ENCODE data around the gene SFPQ.

Gene SFPQ

DNA sequence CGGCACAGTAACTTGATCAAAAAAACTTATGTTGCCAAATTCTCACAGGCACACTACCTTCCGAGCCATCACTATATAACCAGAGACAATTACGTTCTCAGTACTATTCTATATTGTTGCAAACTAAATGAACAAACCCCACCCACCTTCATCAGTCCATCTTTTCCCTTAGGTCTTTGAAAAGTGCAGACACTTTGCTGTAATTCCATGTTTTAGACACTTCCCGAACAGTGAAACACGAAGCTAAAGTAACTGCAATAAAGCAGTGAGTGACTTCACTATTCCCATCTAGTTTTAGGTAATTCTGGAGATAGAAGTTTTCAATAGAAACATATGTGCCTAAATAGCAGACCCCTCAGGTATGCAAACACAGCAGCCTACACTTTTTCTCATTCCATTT lies 7.7 kb downstream of the SFPQ start:
- H3K36me3 ChIP-seq (ENCODE audit: control insufficient read depth, insufficient read depth, low read length), result peaks cover 46% of the 10 kb centered on the region
- TF ChIP-seq, protein P1, sequence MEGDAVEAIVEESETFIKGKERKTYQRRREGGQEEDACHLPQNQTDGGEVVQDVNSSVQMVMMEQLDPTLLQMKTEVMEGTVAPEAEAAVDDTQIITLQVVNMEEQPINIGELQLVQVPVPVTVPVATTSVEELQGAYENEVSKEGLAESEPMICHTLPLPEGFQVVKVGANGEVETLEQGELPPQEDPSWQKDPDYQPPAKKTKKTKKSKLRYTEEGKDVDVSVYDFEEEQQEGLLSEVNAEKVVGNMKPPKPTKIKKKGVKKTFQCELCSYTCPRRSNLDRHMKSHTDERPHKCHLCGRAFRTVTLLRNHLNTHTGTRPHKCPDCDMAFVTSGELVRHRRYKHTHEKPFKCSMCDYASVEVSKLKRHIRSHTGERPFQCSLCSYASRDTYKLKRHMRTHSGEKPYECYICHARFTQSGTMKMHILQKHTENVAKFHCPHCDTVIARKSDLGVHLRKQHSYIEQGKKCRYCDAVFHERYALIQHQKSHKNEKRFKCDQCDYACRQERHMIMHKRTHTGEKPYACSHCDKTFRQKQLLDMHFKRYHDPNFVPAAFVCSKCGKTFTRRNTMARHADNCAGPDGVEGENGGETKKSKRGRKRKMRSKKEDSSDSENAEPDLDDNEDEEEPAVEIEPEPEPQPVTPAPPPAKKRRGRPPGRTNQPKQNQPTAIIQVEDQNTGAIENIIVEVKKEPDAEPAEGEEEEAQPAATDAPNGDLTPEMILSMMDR (IDR thresholded peaks at IDR 0.05; ENCODE audit: insufficient read depth, low read length, poor library complexity, severe bottlenecking), result no peak

DNA sequence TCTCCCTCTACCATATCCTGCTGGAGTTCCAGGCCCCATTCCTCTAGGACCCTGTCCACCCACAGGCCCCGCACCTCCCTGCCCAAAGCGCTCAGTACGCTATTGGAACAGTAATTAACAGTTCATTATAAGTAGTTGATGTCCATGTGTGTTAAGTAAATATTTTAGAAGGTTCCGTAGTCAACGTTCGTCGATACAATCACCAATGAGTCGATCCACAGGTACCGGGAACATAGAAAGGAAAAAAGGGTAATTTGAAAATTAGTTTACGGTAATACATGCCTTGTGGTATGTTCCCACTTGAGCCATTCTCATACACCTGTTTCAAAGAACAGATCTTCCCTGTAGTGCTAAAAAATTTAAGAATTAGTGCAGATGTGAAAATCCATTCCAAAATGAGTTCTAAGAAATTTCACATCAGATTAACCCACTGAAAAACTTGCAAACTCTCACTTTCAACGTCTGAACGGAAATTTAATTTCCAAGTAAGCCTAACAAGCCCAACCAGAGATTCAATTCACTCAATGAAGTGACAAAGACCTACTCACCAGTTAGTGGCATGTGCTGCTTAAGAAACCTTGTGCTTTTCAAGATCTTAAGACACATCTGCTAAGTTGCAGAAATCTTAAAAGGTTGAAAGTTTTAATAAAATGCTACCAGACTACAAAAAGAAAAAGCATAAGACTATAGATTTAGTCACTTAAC lies 8.3 kb downstream of the SFPQ start:
- Histone ChIP-seq H3K27me3 (replicated peaks; ENCODE audit: control insufficient read depth, insufficient read depth, low read length) (no peaks in the 10 kb centered on the region), H3K4me3 (replicated peaks; ENCODE audit: low read depth, low read length) (no peak overlapping the region), H3K36me3 (ENCODE audit: control insufficient read depth, insufficient read depth, low read length) (peaks cover 46% of the 10 kb centered on the region)
- DNase-seq (ENCODE audit: extremely low read depth, insufficient read length), result no peak
- TF ChIP-seq, protein P1 (IDR thresholded peaks at IDR 0.05; ENCODE audit: insufficient read depth, low read length, poor library complexity, severe bottlenecking), result no peak

More for the DNA sequence above, 7.7 kb downstream of the SFPQ start:
- no peak for DNase-seq (ENCODE audit: extremely low read depth, insufficient read length)
- H3K27me3 ChIP-seq (replicated peaks; ENCODE audit: control insufficient read depth, insufficient read depth, low read length), result no peaks in the 10 kb centered on the region
- H3K4me3 ChIP-seq (replicated peaks; ENCODE audit: low read depth, low read length), result no peak overlapping the region

DNA sequence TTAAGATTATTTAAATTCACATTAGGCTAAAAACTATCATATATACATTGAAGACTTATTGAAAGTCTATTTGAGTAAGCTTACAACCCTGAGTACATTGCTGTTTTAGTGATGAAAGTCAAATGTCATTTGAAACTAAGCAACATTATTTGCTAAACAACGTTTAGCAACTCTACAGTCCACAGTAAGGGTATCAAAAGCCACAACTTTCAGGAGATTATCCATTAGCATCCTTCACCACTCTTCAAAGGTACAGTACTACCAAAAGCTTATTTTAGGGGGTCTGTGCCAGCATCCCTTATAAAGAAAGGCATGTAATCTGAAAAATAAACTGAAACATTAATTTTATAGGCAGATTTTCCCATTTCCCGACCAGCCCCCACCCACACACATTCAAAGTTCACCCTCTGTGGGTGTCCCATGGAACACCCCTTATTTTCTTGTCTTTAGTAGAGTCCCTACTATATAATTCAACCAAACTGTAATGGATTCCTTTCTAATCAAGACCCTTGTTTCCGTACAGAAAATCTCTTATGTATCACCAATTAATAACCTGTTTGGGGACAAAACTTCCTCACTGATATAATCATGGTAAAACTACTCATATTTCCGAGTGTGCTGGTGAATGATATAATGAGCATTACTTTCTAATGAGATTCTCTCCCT lies 11.0 kb downstream of the SFPQ start:
- peaks cover 40% of the 10 kb centered on the region for H3K36me3 ChIP-seq (ENCODE audit: control insufficient read depth, insufficient read depth, low read length)
- no peak overlapping the region for H3K4me3 ChIP-seq (replicated peaks; ENCODE audit: low read depth, low read length)
- H3K27me3 ChIP-seq (replicated peaks; ENCODE audit: control insufficient read depth, insufficient read depth, low read length), result no peaks in the 10 kb centered on the region
- TF ChIP-seq, protein P1 (IDR thresholded peaks at IDR 0.05; ENCODE audit: insufficient read depth, low read length, poor library complexity, severe bottlenecking), result no peak
- DNase-seq (ENCODE audit: extremely low read depth, insufficient read length), result no peak

DNA sequence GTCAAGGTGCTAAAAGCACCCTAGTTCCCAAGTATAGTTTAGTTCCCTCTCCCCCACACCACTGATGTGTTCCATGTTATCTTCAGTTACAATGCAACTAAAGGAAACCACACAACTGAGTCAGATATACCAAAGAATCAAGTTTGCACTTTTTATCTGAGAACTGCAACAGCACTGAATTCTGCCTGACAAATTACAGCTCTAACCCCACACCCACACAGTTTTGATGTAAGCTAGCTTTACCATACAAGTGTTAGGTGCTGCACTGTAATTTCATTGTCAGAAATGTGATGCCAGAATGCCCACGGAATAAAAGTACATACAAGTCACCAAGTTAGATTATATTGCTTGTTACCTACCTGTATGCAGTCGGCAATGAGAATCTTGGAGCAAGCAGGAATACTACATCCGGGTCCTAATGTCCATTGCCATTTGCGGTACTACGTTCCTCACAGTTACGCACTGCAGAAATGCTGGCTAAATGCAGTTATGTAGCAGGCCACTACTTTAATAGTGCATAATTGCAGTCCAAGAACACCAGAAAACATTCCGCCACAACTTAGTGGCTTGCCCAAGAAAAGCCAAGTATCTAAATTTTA lies 12.1 kb downstream of the SFPQ start:
- Histone ChIP-seq H3K36me3 (ENCODE audit: control insufficient read depth, insufficient read depth, low read length) (peaks cover 33% of the 10 kb centered on the region), H3K27me3 (replicated peaks; ENCODE audit: control insufficient read depth, insufficient read depth, low read length) (no peaks in the 10 kb centered on the region), H3K4me3 (replicated peaks; ENCODE audit: low read depth, low read length) (no peak overlapping the region)
- DNase-seq (ENCODE audit: extremely low read depth, insufficient read length), result no peak
- TF ChIP-seq, protein P1 (IDR thresholded peaks at IDR 0.05; ENCODE audit: insufficient read depth, low read length, poor library complexity, severe bottlenecking), result no peak

DNA sequence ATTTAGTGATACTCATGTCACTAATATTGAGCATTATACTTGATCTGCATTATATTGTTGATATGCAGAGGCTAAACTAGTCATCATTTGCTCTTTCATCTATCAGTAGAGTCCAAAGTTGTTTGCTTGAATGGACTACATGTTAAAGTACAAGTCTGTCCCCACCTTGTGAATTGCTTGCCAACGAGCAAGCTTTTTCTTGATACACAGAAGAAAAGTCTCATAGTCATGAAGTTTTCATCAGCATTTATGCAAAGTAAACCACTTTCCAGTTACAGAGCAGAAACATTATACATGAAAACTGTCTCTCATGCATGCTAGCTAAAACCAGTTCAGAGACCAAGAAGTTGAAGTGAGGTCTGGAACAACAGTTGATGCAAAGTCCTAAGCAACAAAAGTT lies 13.0 kb downstream of the SFPQ start:
- DNase-seq (ENCODE audit: extremely low read depth, insufficient read length), result no peak
- no peak overlapping the region for H3K4me3 ChIP-seq (replicated peaks; ENCODE audit: low read depth, low read length)
- peaks cover 33% of the 10 kb centered on the region for H3K36me3 ChIP-seq (ENCODE audit: control insufficient read depth, insufficient read depth, low read length)
- TF ChIP-seq, protein P1 (IDR thresholded peaks at IDR 0.05; ENCODE audit: insufficient read depth, low read length, poor library complexity, severe bottlenecking), result no peak
- no peaks in the 10 kb centered on the region for H3K27me3 ChIP-seq (replicated peaks; ENCODE audit: control insufficient read depth, insufficient read depth, low read length)
